A549 (cell line): Measurements from ENCODE around the gene EPB41L4A. TPM values are rescaled to one million over a fixed set of nuclear protein-coding genes. Genes with fewer than 3 reads are reported as not detected.

Experiments
- ATAC-seq, 2 experiments: fragments of 200-7000 bp in 1 of 2; fragments of >200 bp in 1 of 2; cut with Nextera tagmentation in 1 of 2; cut with Tn5 transposase in 1 of 2; 3 replicates each; pipeline versions ENCODE4 v1.8.0 to v1.9.1; 2018 to 2020; ENCODE audit warnings: mild to moderate bottlenecking in 1 of 2, moderate library complexity in 1 of 2
- CTCF ChIA-PET: fragments of 300-600 bp; sonication (Branson Sonifier 250); formaldehyde crosslinking; extraction: SDS; loops from one replicate; lab custom pipeline; 2021; ENCODE audit warnings: antibody characterized with exemption, inconsistent platforms; lab: Yijun Ruan, JAX
- POLR2A ChIA-PET: fragments of 350-600 bp; formaldehyde crosslinking; extraction: SDS; loops from one replicate; lab custom pipeline; 2021; ENCODE audit warnings: antibody characterized with exemption, inconsistent platforms; lab: Yijun Ruan, JAX
- DNase-seq, 2 experiments: peaks; one replicate each; pipeline versions ENCODE4 v3.0.0 to v3.0.0-alpha.2; 2011 to 2016; ENCODE audit warnings: low read depth in 1 of 2, low spot score in 1 of 2
- FAIRE-seq: peaks from 2 replicates; lab custom pipeline; 2011; peaks lifted over from hg19 to GRCh38; lab: Jason Lieb, UNC
- H3K27ac ChIP-seq, 2 experiments: fragments of >200 bp; sonication (Bioruptor Twin); formaldehyde crosslinking; 3 replicates each; pipeline ENCODE4 v1.5.1; 2016 to 2017
- H3K4me1 ChIP-seq: fragments of >200 bp; sonication (Bioruptor Twin); formaldehyde crosslinking; 3 replicates; pipeline ENCODE4 v1.6.1; 2016
- H3K4me2 ChIP-seq: fragments of >200 bp; sonication (Bioruptor Twin); formaldehyde crosslinking; 3 replicates; pipeline ENCODE4 v1.6.1; 2016
- H3K4me3 ChIP-seq: fragments of >200 bp; sonication (Bioruptor Twin); formaldehyde crosslinking; 3 replicates; pipeline ENCODE4 v1.5.1; 2016
- H3K9me3 ChIP-seq: fragments of >200 bp; sonication (Bioruptor Twin); formaldehyde crosslinking; 3 replicates; pipeline ENCODE4 v1.6.1; 2016
- BHLHE40 ChIP-seq: IDR thresholded peaks from 2 replicates; pipeline ENCODE4 v1.6.1; 2012; ENCODE audit warnings: low read depth, low read length, inconsistent platforms
- CBX2 ChIP-seq: fragments of 200-600 bp; sonication (generic); IDR thresholded peaks from 2 replicates; pipeline ENCODE4 v1.6.1; 2016; ENCODE audit warnings: low read depth, mild to moderate bottlenecking, borderline replicate concordance
- CBX8 ChIP-seq: fragments of 200-600 bp; sonication (generic); IDR thresholded peaks from 2 replicates; pipeline ENCODE4 v1.6.1; 2016
- CHD2 ChIP-seq: fragments of 150-350 bp; IDR thresholded peaks from 2 replicates; pipeline ENCODE4 v1.6.1; 2014; ENCODE audit warnings: low read length; ENCODE audit not compliant: partially characterized antibody
- CHD4 ChIP-seq: fragments of 200-600 bp; sonication (generic); IDR thresholded peaks from 2 replicates; pipeline ENCODE4 v1.6.1; 2016; ENCODE audit warnings: antibody characterized with exemption, mild to moderate bottlenecking, borderline replicate concordance
- CTCF ChIP-seq: fragments of >200 bp; sonication (Bioruptor Twin); formaldehyde crosslinking; IDR thresholded peaks from 3 replicates; pipeline ENCODE4 v1.5.1; 2016
- FOSL2 ChIP-seq, 2 experiments: fragments of 450-650 bp in 1 of 2; fragments of >200 bp in 1 of 2; sonication (Bioruptor Twin) in 1 of 2; formaldehyde crosslinking; IDR thresholded peaks; 2 replicates each; pipeline versions ENCODE4 v1.5.0 to v1.6.1; 2016 to 2020; ENCODE audit warnings: mild to moderate bottlenecking in 1 of 2, moderate library complexity in 1 of 2
- FOXS1 ChIP-seq: fragments of 250-450 bp; sonication (Bioruptor Pico); IDR thresholded peaks from 2 replicates; pipeline ENCODE4 v1.5.0; 2020; ENCODE audit warnings: mild to moderate bottlenecking, moderate library complexity
- HES2 ChIP-seq: fragments of >200 bp; sonication (Bioruptor Twin); formaldehyde crosslinking; IDR thresholded peaks from 2 replicates; pipeline ENCODE4 v1.6.1; 2016
- HOXB5 ChIP-seq: fragments of 250-450 bp; sonication (Bioruptor Pico); IDR thresholded peaks from 2 replicates; pipeline ENCODE4 v1.5.0; 2020; ENCODE audit warnings: mild to moderate bottlenecking, moderate library complexity
- JUN ChIP-seq, 2 experiments: fragments of >200 bp; sonication (Bioruptor Twin); formaldehyde crosslinking; IDR thresholded peaks; 2 replicates in 1 of 2; 3 replicates in 1 of 2; pipeline ENCODE4 v1.6.1; 2016 to 2017
- JUNB ChIP-seq: fragments of >200 bp; sonication (Bioruptor Twin); formaldehyde crosslinking; IDR thresholded peaks from 2 replicates; pipeline ENCODE4 v1.6.1; 2016
- KDM5A ChIP-seq: fragments of 200-600 bp; sonication (generic); IDR thresholded peaks from 2 replicates; pipeline ENCODE4 v1.6.1; 2016; ENCODE audit warnings: antibody characterized with exemption, mild to moderate bottlenecking
- MAFK ChIP-seq: fragments of 450-650 bp; IDR thresholded peaks from 2 replicates; pipeline ENCODE4 v1.6.1; 2014; ENCODE audit not compliant: partially characterized antibody
- MYC ChIP-seq: IDR thresholded peaks from 2 replicates; pipeline ENCODE4 v1.6.1; 2012; ENCODE audit warnings: mild to moderate bottlenecking, inconsistent platforms, low read length, improper control_type of control experiment, borderline replicate concordance
- NR3C1 ChIP-seq: fragments of >200 bp; sonication (Bioruptor Twin); formaldehyde crosslinking; IDR thresholded peaks from 3 replicates; pipeline ENCODE4 v1.6.1; 2017
- PBX3 ChIP-seq: IDR thresholded peaks from 2 replicates; pipeline ENCODE4 v1.6.1; 2012
- POLR2A ChIP-seq: IDR thresholded peaks from 2 replicates; pipeline ENCODE4 v1.6.1; 2012; ENCODE audit warnings: mild to moderate bottlenecking, low read length
- POLR2AphosphoS2 ChIP-seq: conservative IDR thresholded peaks from 2 replicates; pipeline ENCODE4 v1.6.1; 2012; ENCODE audit warnings: low read length, improper control_type of control experiment, inconsistent platforms
- REST ChIP-seq: fragments of 200-600 bp; sonication (generic); IDR thresholded peaks from 2 replicates; pipeline ENCODE4 v1.6.1; 2016; ENCODE audit warnings: antibody characterized with exemption, mild to moderate bottlenecking, moderate library complexity
- RFX5 ChIP-seq: fragments of 450-650 bp; IDR thresholded peaks from 2 replicates; pipeline ENCODE4 v1.7.1; 2014; ENCODE audit warnings: antibody characterized with exemption, mild to moderate bottlenecking, moderate library complexity
- SMC3 ChIP-seq: fragments of >200 bp; sonication (Bioruptor Twin); formaldehyde crosslinking; IDR thresholded peaks from 3 replicates; pipeline ENCODE4 v1.6.1; 2018; ENCODE audit warnings: inconsistent platforms
- TP53 ChIP-seq: fragments of 250-450 bp; sonication (Bioruptor Pico); IDR thresholded peaks from 2 replicates; pipeline ENCODE4 v1.5.0; 2021; ENCODE audit warnings: mild to moderate bottlenecking, moderate library complexity
- USF2 ChIP-seq: fragments of 450-650 bp; IDR thresholded peaks from 2 replicates; pipeline ENCODE4 v1.6.1; 2014; ENCODE audit warnings: antibody characterized with exemption
- ZSCAN20 ChIP-seq: fragments of 250-450 bp; sonication (Bioruptor Pico); IDR thresholded peaks from 2 replicates; pipeline ENCODE4 v1.8.0; 2022; ENCODE audit warnings: mild to moderate bottlenecking, moderate library complexity
- polyA plus RNA-seq, 4 experiments: library from polyadenylated mRNA; depleted of rRNA in 3 of 4; stranded (reverse); fragments of >200 nt; fragmentation: RNase III in 1 of 4; extraction: RNeasy Plus Mini Kit Qiagen cat#74134 plus additional on column Dnase treatment in 1 of 4; gene quantifications; 2 replicates in 3 of 4; 3 replicates in 1 of 4; pipeline ENCODE4 v1.2.3, GENCODE V29; 2011 to 2017

EPB41L4A gene
- polyA plus RNA-seq, 2 of the 4 experiments (the other 2 are of a cell fraction), result 1.3 to 4.4 TPM

GRCh38 chr5:112117551-112117950, 301.5 kb downstream of the EPB41L4A start (continued):
- TF ChIP-seq REST, result no peak
- no peak for TF ChIP-seq MYC
- TF ChIP-seq HES2, result no peak
- no peak for TF ChIP-seq JUNB
- TF ChIP-seq FOSL2 (IDR thresholded peaks at IDR 0.05), result no peak
- no peak for TF ChIP-seq FOSL2 (CRISPR knock-in tag; IDR thresholded peaks at IDR 0.05)

GRCh38 chr5:112116371-112116770, 302.7 kb downstream of the EPB41L4A start:
- POLR2A ChIA-PET, result no interaction called here
- no peak for FAIRE-seq
- CTCF ChIA-PET, result no interaction called here
- H3K4me1 ChIP-seq, result no peaks in the 10 kb centered on the region
- H3K27ac ChIP-seq, result no peak overlapping the region
- H3K4me3 ChIP-seq, result no peak overlapping the region
- H3K9me3 ChIP-seq, result no peaks in the 10 kb centered on the region
- H3K4me2 ChIP-seq, result no peak overlapping the region
- DNase-seq, result no peak
- ATAC-seq, result no peak
- TF ChIP-seq RFX5, result no peak
- TF ChIP-seq CHD4, result no peak
- no peak for TF ChIP-seq PBX3
- TF ChIP-seq USF2, result no peak
- TF ChIP-seq SMC3, result no peak
- TF ChIP-seq KDM5A, result no peak
- TF ChIP-seq CHD2, result no peak
- no peak for TF ChIP-seq JUN (IDR thresholded peaks at IDR 0.05)
- no peak for TF ChIP-seq FOXS1 (CRISPR knock-in tag)
- TF ChIP-seq POLR2A, result no peak
- no peak for TF ChIP-seq HOXB5 (CRISPR knock-in tag)
- TF ChIP-seq ZSCAN20 (CRISPR knock-in tag), result no peak
- TF ChIP-seq CBX8, result no peak
- no peak for TF ChIP-seq MAFK
- no peak for TF ChIP-seq CTCF
- TF ChIP-seq CBX2, result no peak
- TF ChIP-seq POLR2AphosphoS2, result no peak
- TF ChIP-seq TP53 (CRISPR knock-in tag), result no peak
- no peak for TF ChIP-seq BHLHE40
- TF ChIP-seq NR3C1, result no peak
